Measurements from ENCODE around the gene BTBD17. TPM values are rescaled to one million over a fixed set of nuclear protein-coding genes. Genes with fewer than 3 reads are reported as not detected.

Gene BTBD17
- total RNA-seq, 2 donors from 2014 or later = 1.0 TPM; not detected in 1

DNA sequence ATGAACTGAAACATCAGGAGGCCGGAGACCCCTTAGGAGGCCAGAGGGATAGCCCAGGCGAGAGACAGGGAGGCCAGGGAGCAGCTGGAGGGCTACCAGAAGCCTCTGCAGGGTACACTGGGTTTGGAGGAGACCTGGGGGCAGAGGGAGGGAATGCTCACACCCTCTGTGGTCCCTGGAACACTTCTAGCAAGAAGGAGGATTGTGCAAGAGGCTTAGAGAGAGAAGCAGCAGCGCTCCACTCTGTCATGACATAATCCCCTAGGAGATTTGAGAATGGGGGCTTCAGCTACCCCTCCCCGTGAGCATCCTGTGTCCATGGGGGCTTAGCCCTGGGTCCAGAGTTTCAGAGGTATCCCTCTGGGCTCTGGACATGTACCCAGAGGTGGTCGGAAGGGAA is 21.5 kb upstream of the BTBD17 start:
- H3K36me3 ChIP-seq (replicated peaks in 1 of 2; ENCODE audit: insufficient read depth in 1 of 2, low read depth in 2 of 2) = no peaks in the 10 kb centered on the region
- H3K9me3 ChIP-seq = no peaks in the 10 kb centered on the region
- ATAC-seq = no peak
- TF ChIP-seq, protein P1, sequence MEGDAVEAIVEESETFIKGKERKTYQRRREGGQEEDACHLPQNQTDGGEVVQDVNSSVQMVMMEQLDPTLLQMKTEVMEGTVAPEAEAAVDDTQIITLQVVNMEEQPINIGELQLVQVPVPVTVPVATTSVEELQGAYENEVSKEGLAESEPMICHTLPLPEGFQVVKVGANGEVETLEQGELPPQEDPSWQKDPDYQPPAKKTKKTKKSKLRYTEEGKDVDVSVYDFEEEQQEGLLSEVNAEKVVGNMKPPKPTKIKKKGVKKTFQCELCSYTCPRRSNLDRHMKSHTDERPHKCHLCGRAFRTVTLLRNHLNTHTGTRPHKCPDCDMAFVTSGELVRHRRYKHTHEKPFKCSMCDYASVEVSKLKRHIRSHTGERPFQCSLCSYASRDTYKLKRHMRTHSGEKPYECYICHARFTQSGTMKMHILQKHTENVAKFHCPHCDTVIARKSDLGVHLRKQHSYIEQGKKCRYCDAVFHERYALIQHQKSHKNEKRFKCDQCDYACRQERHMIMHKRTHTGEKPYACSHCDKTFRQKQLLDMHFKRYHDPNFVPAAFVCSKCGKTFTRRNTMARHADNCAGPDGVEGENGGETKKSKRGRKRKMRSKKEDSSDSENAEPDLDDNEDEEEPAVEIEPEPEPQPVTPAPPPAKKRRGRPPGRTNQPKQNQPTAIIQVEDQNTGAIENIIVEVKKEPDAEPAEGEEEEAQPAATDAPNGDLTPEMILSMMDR (IDR thresholded peaks at IDR 0.05) = no peak
- TF ChIP-seq POLR2A (IDR thresholded peaks at IDR 0.05) = no peak
- H3K27me3 ChIP-seq = no peaks in the 10 kb centered on the region
- 79 to 92% methylated on average over 4 to 5 of the region's 5 CpGs for WGBS, 2 donors
- H3K27ac ChIP-seq = no peak overlapping the region
- intact Hi-C loops (cut with DNase I) = no loop called here
- peaks cover 25% of the 10 kb centered on the region for H3K4me1 ChIP-seq
- DNase-seq = no peak
- no peak overlapping the region for H3K4me3 ChIP-seq

DNA sequence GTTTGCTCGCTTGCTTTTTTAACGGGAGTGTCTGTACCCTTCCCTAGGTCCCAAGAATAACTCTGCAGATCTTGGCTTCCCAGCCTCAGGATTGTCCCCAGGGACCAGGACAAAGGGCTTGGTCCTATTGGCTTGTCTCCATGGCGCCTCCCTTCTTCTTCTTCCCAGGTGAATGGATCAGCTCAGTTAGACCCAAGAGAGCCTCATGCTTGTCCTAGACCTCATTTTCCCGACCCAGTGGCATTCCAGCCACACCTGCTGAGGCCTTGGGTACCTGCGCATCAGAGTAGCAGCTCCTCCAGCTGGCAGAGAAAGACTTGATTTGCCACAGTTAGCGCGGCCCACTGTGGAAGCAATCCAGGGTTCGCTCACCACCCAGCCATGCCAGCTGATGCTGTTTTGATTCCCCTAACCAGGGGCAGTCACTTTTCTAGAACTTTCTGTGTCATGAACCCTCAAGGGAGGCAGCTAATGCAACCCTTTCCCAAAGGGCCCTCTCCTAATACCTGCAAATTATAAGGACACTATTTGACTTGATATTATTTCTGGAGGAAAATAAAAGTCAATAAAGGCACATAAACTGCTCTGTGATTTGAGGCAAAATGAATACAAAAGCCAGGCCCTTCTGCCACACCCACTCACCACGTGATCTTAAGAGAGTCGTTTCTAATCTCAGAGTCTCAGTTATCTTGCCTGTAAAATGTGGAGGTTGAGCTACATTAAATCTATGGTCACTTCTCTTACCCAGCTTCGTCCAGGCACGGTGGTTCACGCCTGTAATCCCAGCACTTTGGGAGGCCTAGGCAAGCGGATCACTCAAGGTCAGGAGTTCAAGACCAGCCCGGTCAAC is 19.5 kb upstream of the BTBD17 start:
- H3K4me3 ChIP-seq = no peak overlapping the region
- H3K36me3 ChIP-seq (replicated peaks in 1 of 2; ENCODE audit: insufficient read depth in 1 of 2, low read depth in 2 of 2) = no peaks in the 10 kb centered on the region
- H3K4me1 ChIP-seq = peaks cover 19% of the 10 kb centered on the region
- no peaks in the 10 kb centered on the region for H3K9me3 ChIP-seq
- WGBS, 2 donors = 66 to 68% methylated on average over 14 to 15 of the region's 15 CpGs
- no peaks in the 10 kb centered on the region for H3K27me3 ChIP-seq
- no peak overlapping the region for H3K27ac ChIP-seq
- intact Hi-C loops (cut with DNase I) = loop anchor here (2.0 kb wide), 1 partner anchor 80 kb away; no protein-coding TSS in a partner anchor
- ATAC-seq (no peak), DNase-seq (no peak)
- no peak for TF ChIP-seq POLR2A (IDR thresholded peaks at IDR 0.05)
- TF ChIP-seq, protein P1 (IDR thresholded peaks at IDR 0.05) = no peak

DNA sequence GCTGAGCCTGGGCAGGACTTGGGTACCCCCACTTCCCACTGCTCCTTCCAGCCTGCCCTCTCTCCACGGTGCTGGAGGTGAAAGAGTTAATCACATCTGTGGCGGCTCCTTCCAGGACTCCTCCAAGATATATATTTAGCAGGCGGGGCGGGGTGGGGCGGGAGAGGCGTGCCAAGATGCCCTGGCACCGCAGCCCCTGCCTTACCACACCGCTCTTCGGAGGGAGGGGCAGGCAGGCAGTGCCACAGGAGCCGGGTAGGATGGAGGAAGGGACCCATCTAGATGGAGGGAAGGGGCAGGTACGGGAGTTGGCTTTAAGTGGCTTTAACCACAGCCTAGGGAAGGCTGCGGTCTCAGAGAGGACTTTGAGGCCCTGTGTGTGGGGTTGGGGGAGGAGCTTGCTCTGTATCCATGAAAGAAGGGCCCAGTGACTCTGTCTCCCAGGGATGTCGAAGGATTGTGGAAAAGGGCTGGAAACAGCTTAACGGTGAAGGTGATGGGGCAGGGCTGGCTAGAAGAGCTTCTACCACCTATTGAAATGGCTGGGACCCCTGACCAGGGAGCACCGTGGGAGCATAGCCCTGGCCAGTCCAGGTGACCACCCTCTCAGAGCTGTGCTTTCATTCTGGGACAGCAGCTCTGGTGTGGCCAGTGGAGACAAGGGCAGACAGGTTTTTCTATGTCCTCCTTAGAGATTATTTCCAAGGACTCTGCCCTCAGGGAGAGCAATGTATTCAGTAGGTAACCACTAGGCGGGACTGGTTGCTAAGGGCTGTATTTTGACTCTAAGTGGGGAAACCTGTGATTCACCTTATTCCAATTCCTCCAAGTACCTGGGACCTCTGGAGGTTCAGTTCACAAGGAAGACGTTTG is 18.7 kb upstream of the BTBD17 start:
- H3K36me3 ChIP-seq (replicated peaks in 1 of 2; ENCODE audit: insufficient read depth in 1 of 2, low read depth in 2 of 2) = no peaks in the 10 kb centered on the region
- TF ChIP-seq, protein P1 (IDR thresholded peaks at IDR 0.05) = peak in 6 of 7 experiments; percentile 7 to 50 (median 42)
- no peak for TF ChIP-seq POLR2A (IDR thresholded peaks at IDR 0.05)
- intact Hi-C loops (cut with DNase I) = loop anchor here (2.0 kb wide), 1 partner anchor 80 kb away; no protein-coding TSS in a partner anchor
- peaks cover 19% of the 10 kb centered on the region for H3K4me1 ChIP-seq
- 23 to 26% methylated on average over 8 to 17 of the region's 17 CpGs for WGBS, 2 donors
- H3K9me3 ChIP-seq = no peaks in the 10 kb centered on the region
- no peak overlapping the region for H3K4me3 ChIP-seq
- H3K27ac ChIP-seq = peak overlapping the region in 2 of 4 donors; percentile 24 to 60
- ATAC-seq (peak; percentile 62), DNase-seq (peak in 3 of 4 donors; percentile 39 to 52 (median 40))
- H3K27me3 ChIP-seq = no peaks in the 10 kb centered on the region

DNA sequence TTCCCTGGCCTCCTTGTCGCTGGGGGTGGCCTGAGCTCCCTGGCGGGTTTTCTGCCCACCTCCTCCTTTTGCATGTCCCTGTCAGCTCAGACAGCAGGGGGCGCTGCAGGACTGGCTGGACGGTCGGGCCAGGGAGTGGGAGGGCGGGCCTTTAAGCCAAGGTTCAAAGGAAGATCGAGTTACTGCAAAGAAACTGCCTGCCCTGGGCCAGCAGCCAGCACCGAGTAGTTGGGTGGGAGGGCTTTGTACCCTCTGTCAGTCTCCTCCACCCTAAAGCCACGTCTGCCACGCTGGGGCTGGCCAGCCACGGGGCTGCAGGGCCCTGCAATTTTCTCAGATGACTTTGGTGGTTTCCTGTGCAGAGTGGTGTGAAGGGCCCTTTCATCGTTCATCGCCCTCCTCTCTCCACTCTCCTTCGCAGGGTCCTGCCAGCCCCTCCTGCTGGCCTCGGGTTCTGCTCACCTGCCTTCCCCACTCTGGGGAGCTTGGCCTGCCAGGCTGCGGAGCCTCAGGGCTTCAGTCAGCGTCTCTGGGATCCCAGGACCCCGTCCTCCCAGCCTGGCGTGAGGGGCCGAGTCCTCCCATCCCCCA is 17.9 kb upstream of the BTBD17 start:
- intact Hi-C loops (cut with DNase I) = loop anchor here (2.0 kb wide), 1 partner anchor 81 kb away; no protein-coding TSS in a partner anchor
- WGBS, 2 donors = 19% methylated on average over 9 to 20 of the region's 20 CpGs
- peak; percentile 90 for ATAC-seq
- DNase-seq = peak; percentile 93 to 95 (median 94)
- no peaks in the 10 kb centered on the region for H3K27me3 ChIP-seq
- H3K27ac ChIP-seq = no peak overlapping the region
- H3K36me3 ChIP-seq (replicated peaks in 1 of 2; ENCODE audit: insufficient read depth in 1 of 2, low read depth in 2 of 2) = no peaks in the 10 kb centered on the region
- no peak overlapping the region for H3K4me3 ChIP-seq
- H3K9me3 ChIP-seq = no peaks in the 10 kb centered on the region
- peaks cover 19% of the 10 kb centered on the region for H3K4me1 ChIP-seq
- no peak for TF ChIP-seq POLR2A (IDR thresholded peaks at IDR 0.05)
- TF ChIP-seq, protein P1 (IDR thresholded peaks at IDR 0.05) = peak; percentile 80 to 97 (median 95)

All from body of pancreas (tissue), 4 donors.